Uterus (tissue), 4 donors: ENCODE results near the gene CASZ1. TPM values are rescaled to one million over a fixed set of nuclear protein-coding genes. Genes with fewer than 3 reads are reported as not detected.
A peak's percentile ranks its signal among the peaks of the same experiment; 100 is the strongest.

Experiments used
- DNase-seq, 2 donors: peaks; one replicate each; pipeline ENCODE4 v3.0.0-alpha.2; 2019 to 2020
- H3K27ac ChIP-seq, 2 donors: fragments of 200-600 bp; sonication (generic); 1 replicate in 1 of 2; 2 replicates in 1 of 2; pipeline ENCODE4 v1.5.1; 2016 to 2018
- H3K27me3 ChIP-seq, 2 donors: fragments of 200-600 bp; sonication (generic); one replicate each; pipeline ENCODE4 v1.5.1; 2018 to 2019; ENCODE audit warnings: control low read depth in 1 of 2
- H3K36me3 ChIP-seq, 2 donors: fragments of 200-600 bp; sonication (generic); one replicate each; pipeline ENCODE4 v1.5.1; 2019; ENCODE audit warnings: control low read depth in 1 of 2
- H3K4me1 ChIP-seq, 2 donors: fragments of 200-600 bp; sonication (generic); one replicate each; pipeline ENCODE4 v1.5.1; 2018 to 2019; ENCODE audit warnings: control low read depth in 1 of 2
- H3K4me3 ChIP-seq, 2 donors: fragments of 200-600 bp; sonication (generic); 1 replicate in 1 of 2; 2 replicates in 1 of 2; pipeline ENCODE4 v1.5.1; 2018 to 2019; ENCODE audit warnings: mild to moderate bottlenecking in 1 of 2
- H3K9me3 ChIP-seq, 2 donors: fragments of 200-600 bp; sonication (generic); one replicate each; pipeline ENCODE4 v1.5.1; 2019; ENCODE audit warnings: control low read depth in 1 of 2
- CTCF ChIP-seq, 4 experiments: fragments of 200-600 bp in 2 of 4; fragments of 450-650 bp in 2 of 4; sonication (generic) in 2 of 4; IDR thresholded peaks; one replicate each; pipeline ENCODE4 v1.5.1; 2016 to 2019; ENCODE audit warnings: antibody characterized with exemption in 4 of 4, mild to moderate bottlenecking in 2 of 4, moderate library complexity in 1 of 4
- POLR2A ChIP-seq, 2 donors: fragments of 450-650 bp; IDR thresholded peaks; one replicate each; pipeline ENCODE4 v1.6.1; 2016; ENCODE audit warnings: antibody characterized with exemption in 2 of 2, mild to moderate bottlenecking in 1 of 2, moderate library complexity in 1 of 2
- intact Hi-C: fragments of 100-400 bp; cut with DNase I; formaldehyde crosslinking; loops from one replicate; pipeline ENCODE4 v1.15.1; 2023; ENCODE audit warnings: low total_unique reads
- total RNA-seq, 4 donors: library from RNA; depleted of rRNA in 3 of 4; stranded (reverse); fragments of >200 nt in 3 of 4; gene quantifications; one replicate each; pipeline versions ENCODE4 v1.1.0 to v1.2.4, GENCODE V29; 2014 to 2023
- donor health status: DM: yes; HTN: yes; CAD: no.

The CASZ1 gene
- total RNA-seq, 4 donors from 2014 or later, result 0.59 to 49.2 (median 3.9) TPM

GRCh38 chr1:10677491-10678391 lies 118.7 kb downstream of the CASZ1 start:
- TF ChIP-seq CTCF (IDR thresholded peaks at IDR 0.05), result no peak
- TF ChIP-seq POLR2A (IDR thresholded peaks at IDR 0.05), result no peak

DNA sequence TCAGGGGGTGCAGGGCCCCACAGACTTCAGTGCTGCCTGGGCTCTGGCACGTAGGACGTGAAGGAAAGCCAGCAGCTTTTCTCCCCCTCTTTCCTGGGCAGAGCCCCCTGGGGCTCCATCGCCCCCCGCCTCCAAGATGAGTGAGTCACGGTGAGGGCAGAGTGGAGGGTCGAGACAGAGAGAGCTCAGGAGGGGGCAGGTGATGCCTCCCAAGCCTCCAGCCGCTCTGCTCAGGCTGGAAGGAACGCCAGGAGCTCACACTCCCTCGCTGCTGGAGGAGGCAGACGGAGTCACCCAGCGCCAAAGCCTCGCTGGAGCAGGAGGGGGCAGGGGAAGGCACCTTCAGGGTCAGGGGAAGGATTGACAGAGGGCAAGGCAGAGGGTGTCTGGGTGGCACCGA lies 119.5 kb downstream of the CASZ1 start:
- no peaks in the 10 kb centered on the region for H3K36me3 ChIP-seq
- H3K27me3 ChIP-seq, result no peaks in the 10 kb centered on the region
- peaks cover 0 to 7% of the 10 kb centered on the region in 2 donors for H3K4me1 ChIP-seq
- H3K4me3 ChIP-seq, result no peak overlapping the region
- no peak for DNase-seq
- intact Hi-C loops, result no loop called here
- H3K9me3 ChIP-seq, result no peaks in the 10 kb centered on the region
- H3K27ac ChIP-seq, result peak overlapping the region; percentile 37
- no peak for TF ChIP-seq POLR2A (IDR thresholded peaks at IDR 0.05)

More at GRCh38 chr1:10677491-10678391, 118.7 kb downstream of the CASZ1 start:
- intact Hi-C loops, result no loop called here
- Histone ChIP-seq H3K36me3 (no peaks in the 10 kb centered on the region), H3K4me1 (peaks cover 0 to 7% of the 10 kb centered on the region in 2 donors), H3K27ac (peak overlapping the region in 1 of 2 donors; percentile 37), H3K9me3 (no peaks in the 10 kb centered on the region), H3K4me3 (no peak overlapping the region), H3K27me3 (no peaks in the 10 kb centered on the region)
- DNase-seq, result peak in 1 of 2 donors; percentile 75

- peaks cover 0 to 12% of the 10 kb centered on the region in 2 donors for H3K4me1 ChIP-seq
- DNase-seq, result no peak
- peak overlapping the region in 1 of 2 donors; percentile 18 for H3K27ac ChIP-seq
- H3K9me3 ChIP-seq, result no peaks in the 10 kb centered on the region
- TF ChIP-seq POLR2A (IDR thresholded peaks at IDR 0.05) (no peak), CTCF (IDR thresholded peaks at IDR 0.05) (no peak)
- no peaks in the 10 kb centered on the region for H3K36me3 ChIP-seq
- H3K27me3 ChIP-seq, result no peaks in the 10 kb centered on the region
- no peak overlapping the region for H3K4me3 ChIP-seq
- intact Hi-C loops, result no loop called here
These were observed 120.6 kb downstream of the CASZ1 start for GRCh38 chr1:10675813-10676212.

DNA sequence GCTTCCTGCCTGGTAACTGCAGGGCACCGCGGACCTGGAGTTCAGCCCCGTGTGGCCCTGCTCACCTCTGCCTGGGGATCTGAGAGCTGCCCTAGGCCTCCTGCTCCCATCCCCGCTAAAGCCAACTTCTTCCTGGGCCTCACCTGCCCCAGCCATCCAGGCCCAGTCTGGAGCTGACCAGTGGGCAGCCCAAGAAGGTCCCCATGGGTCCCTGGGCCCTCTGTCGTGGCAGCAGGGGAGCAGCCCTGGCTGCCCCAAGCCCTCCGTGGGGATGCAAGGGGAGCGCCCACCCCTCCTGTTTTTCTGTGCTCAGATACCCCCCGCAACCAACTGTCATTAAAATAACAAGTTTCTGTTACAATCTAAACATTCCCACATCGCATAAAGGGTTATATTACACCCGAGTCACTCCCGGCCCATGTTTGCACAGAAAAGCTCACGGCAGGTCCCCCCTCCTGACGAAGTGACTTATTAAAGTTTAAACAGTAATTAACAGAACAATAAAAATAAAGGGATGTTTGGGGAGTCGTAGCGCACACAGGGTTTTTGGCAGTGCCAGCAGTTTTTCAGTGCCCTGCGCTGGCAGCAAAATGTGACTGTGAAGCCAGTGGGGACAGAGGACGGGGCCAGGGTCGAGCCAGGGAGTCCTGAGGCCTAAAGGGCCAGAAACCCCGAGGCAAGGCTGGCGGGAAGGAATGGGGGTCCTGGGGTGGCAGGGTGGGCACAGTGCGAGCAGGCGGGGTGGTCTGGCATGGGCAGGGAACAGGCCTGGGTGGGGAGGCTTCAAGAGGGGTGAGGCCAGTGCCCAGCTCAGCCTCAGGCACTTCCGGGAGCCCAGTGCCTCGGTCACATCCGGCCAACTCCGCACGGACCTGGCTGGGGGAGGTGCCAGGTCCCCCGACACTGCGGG lies 121.5 kb downstream of the CASZ1 start:
- no peak for DNase-seq
- H3K4me1 ChIP-seq, result peaks cover 0 to 12% of the 10 kb centered on the region in 2 donors
- H3K36me3 ChIP-seq, result no peaks in the 10 kb centered on the region
- no peaks in the 10 kb centered on the region for H3K27me3 ChIP-seq
- TF ChIP-seq CTCF (IDR thresholded peaks at IDR 0.05), result no peak
- TF ChIP-seq POLR2A (IDR thresholded peaks at IDR 0.05), result no peak
- intact Hi-C loops, result no loop called here
- H3K4me3 ChIP-seq, result no peak overlapping the region
- peak overlapping the region; percentile 18 to 25 for H3K27ac ChIP-seq
- no peaks in the 10 kb centered on the region for H3K9me3 ChIP-seq

- TF ChIP-seq CTCF (IDR thresholded peaks at IDR 0.05), result no peak
- H3K36me3 ChIP-seq, result no peaks in the 10 kb centered on the region
- intact Hi-C loops, result no loop called here
- no peak overlapping the region for H3K4me3 ChIP-seq
- H3K27me3 ChIP-seq, result no peaks in the 10 kb centered on the region
- no peaks in the 10 kb centered on the region for H3K9me3 ChIP-seq
- H3K27ac ChIP-seq, result peak overlapping the region in 1 of 2 donors; percentile 59
- DNase-seq, result no peak
- peaks cover 0 to 12% of the 10 kb centered on the region in 2 donors for H3K4me1 ChIP-seq
These were observed 122.2 kb downstream of the CASZ1 start for GRCh38 chr1:10674222-10674621.
